ENCODE results near the gene PALM. TPM values are rescaled to one million over a fixed set of nuclear protein-coding genes. Genes with fewer than 3 reads are reported as not detected.

Gene PALM
- total and polyA plus RNA-seq, 9 of the 15 experiments (the other 6 are each of a cell fraction or from before 2014, with no cell fraction given), result 0.04 to 6.6 (median 1.7) TPM

DNA sequence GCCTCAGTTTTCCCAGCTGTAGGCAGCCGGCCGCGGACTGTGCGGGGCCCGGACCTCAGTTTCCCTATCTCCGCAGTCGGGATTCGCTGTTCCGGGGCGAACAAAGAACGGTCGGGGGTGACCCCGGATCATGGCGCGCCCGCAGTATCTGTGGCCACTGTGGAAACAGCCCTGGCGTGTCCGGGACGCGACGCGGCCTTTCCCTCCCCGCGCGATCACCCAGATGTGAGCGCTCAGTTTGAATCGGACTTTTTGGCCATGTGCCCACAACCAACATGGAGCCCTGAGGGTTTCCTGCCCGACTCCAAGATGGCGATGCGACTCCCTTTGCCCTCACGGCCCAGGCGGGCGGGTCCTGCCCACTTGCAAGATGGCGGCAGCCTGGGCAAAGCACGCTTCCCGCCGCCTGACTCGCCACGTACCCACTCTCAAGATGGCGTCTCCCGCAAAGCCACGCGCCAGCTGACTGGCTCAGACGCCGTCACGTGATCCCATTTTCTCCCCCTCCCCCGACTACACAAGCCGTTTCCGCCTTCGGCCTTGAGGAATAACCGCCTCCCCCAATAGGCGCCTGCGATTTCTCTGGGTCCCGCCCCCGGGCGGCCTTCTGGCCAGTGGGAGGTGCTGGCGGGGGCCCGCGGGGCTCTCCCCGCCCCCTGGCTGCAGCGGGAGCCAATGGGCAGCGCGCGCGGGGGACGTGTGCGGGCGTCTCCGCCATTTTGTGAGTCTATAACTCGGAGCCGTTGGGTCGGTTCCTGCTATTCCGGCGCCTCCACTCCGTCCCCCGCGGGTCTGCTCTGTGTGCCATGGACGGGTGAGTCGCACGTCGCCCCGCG lies 88.2 kb downstream of the PALM start, which contains the start of gene PTBP1 (continued):
- TF ChIP-seq RHOXF2B (CRISPR knock-in tag; conservative IDR thresholded peaks at IDR 0.05), result no peak
- TF ChIP-seq, protein P1, sequence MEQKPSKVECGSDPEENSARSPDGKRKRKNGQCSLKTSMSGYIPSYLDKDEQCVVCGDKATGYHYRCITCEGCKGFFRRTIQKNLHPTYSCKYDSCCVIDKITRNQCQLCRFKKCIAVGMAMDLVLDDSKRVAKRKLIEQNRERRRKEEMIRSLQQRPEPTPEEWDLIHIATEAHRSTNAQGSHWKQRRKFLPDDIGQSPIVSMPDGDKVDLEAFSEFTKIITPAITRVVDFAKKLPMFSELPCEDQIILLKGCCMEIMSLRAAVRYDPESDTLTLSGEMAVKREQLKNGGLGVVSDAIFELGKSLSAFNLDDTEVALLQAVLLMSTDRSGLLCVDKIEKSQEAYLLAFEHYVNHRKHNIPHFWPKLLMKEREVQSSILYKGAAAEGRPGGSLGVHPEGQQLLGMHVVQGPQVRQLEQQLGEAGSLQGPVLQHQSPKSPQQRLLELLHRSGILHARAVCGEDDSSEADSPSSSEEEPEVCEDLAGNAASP (IDR thresholded peaks at IDR 0.05), result no peak
- no peak for TF ChIP-seq U2AF1 (optimal IDR thresholded peaks at IDR 0.05; ENCODE audit: low read depth, low read length)
- no peak for TF ChIP-seq PHF21A (IDR thresholded peaks at IDR 0.05; ENCODE audit: borderline replicate concordance, low read depth)
- TF ChIP-seq, protein P2, sequence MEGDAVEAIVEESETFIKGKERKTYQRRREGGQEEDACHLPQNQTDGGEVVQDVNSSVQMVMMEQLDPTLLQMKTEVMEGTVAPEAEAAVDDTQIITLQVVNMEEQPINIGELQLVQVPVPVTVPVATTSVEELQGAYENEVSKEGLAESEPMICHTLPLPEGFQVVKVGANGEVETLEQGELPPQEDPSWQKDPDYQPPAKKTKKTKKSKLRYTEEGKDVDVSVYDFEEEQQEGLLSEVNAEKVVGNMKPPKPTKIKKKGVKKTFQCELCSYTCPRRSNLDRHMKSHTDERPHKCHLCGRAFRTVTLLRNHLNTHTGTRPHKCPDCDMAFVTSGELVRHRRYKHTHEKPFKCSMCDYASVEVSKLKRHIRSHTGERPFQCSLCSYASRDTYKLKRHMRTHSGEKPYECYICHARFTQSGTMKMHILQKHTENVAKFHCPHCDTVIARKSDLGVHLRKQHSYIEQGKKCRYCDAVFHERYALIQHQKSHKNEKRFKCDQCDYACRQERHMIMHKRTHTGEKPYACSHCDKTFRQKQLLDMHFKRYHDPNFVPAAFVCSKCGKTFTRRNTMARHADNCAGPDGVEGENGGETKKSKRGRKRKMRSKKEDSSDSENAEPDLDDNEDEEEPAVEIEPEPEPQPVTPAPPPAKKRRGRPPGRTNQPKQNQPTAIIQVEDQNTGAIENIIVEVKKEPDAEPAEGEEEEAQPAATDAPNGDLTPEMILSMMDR (IDR thresholded peaks at IDR 0.05 in 2 of 3, conservative IDR thresholded peaks at IDR 0.05 in 1 of 3; ENCODE audit: insufficient read depth in 2 of 3, low read depth in 1 of 3, low read length in 3 of 3), result peak in 2 of 3 experiments; percentile 8 to 10; a peak in 1 of 6 replicates
- no peak for TF ChIP-seq ZKSCAN8 (CRISPR knock-in tag; IDR thresholded peaks at IDR 0.05)
- TF ChIP-seq CREB3 (tag; conservative IDR thresholded peaks at IDR 0.05; ENCODE audit: low read depth), result peak; percentile 86
- TF ChIP-seq NR4A1 (CRISPR knock-in tag; IDR thresholded peaks at IDR 0.05), result no peak; the same call in 1 of the 2 replicates
- TF ChIP-seq NR4A1 (tag; IDR thresholded peaks at IDR 0.05), result peak; percentile 71; the same call in 1 of the 2 replicates
- no peak for TF ChIP-seq FOXJ3 (CRISPR knock-in tag; IDR thresholded peaks at IDR 0.05)
- TF ChIP-seq HNRNPL (IDR thresholded peaks at IDR 0.05; ENCODE audit: low read depth, low read length), result peak; percentile 80; the same call in 1 of the 2 replicates
- peak; percentile 40; the same call in 1 of the 2 replicates for TF ChIP-seq ZBED1 (IDR thresholded peaks at IDR 0.05)
- TF ChIP-seq FOSL1 (tag; conservative IDR thresholded peaks at IDR 0.05), result peak; percentile 50
- no peak for TF ChIP-seq ZNF75A (CRISPR knock-in tag; IDR thresholded peaks at IDR 0.05)
- TF ChIP-seq ESRRB (CRISPR knock-in tag; IDR thresholded peaks at IDR 0.05; ENCODE audit: borderline replicate concordance), result no peak
- no peak for TF ChIP-seq MCM7 (IDR thresholded peaks at IDR 0.05)
- TF ChIP-seq TAF15 (IDR thresholded peaks at IDR 0.05; ENCODE audit: low read depth, low read length), result no peak
- TF ChIP-seq, protein P3, sequence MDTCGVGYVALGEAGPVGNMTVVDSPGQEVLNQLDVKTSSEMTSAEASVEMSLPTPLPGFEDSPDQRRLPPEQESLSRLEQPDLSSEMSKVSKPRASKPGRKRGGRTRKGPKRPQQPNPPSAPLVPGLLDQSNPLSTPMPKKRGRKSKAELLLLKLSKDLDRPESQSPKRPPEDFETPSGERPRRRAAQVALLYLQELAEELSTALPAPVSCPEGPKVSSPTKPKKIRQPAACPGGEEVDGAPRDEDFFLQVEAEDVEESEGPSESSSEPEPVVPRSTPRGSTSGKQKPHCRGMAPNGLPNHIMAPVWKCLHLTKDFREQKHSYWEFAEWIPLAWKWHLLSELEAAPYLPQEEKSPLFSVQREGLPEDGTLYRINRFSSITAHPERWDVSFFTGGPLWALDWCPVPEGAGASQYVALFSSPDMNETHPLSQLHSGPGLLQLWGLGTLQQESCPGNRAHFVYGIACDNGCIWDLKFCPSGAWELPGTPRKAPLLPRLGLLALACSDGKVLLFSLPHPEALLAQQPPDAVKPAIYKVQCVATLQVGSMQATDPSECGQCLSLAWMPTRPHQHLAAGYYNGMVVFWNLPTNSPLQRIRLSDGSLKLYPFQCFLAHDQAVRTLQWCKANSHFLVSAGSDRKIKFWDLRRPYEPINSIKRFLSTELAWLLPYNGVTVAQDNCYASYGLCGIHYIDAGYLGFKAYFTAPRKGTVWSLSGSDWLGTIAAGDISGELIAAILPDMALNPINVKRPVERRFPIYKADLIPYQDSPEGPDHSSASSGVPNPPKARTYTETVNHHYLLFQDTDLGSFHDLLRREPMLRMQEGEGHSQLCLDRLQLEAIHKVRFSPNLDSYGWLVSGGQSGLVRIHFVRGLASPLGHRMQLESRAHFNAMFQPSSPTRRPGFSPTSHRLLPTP (IDR thresholded peaks at IDR 0.05; ENCODE audit: borderline replicate concordance, extremely low read depth, insufficient read length), result no peak

All from K562 (cell line).